Neural progenitor cell (in vitro differentiated cells): ENCODE measurements around the gene TRMT61A.

Experiments used
- EZH2 ChIP-seq: fragments of 200-600 bp; sonication (generic); IDR thresholded peaks from 2 replicates; pipeline ENCODE4 v1.6.1; 2017; ENCODE audit warnings: antibody characterized with exemption, mild to moderate bottlenecking, moderate library complexity
- EZH2phosphoT487 ChIP-seq: fragments of 200-600 bp; sonication (generic); IDR thresholded peaks from 2 replicates; pipeline ENCODE4 v1.6.1; 2017; ENCODE audit warnings: antibody characterized with exemption
- TF ChIP-seq, protein P1 (sequence below): fragments of 200-600 bp; sonication (generic); IDR thresholded peaks from 2 replicates; pipeline ENCODE4 v1.5.1; 2017; ENCODE audit warnings: antibody characterized with exemption, mild to moderate bottlenecking

DNA sequence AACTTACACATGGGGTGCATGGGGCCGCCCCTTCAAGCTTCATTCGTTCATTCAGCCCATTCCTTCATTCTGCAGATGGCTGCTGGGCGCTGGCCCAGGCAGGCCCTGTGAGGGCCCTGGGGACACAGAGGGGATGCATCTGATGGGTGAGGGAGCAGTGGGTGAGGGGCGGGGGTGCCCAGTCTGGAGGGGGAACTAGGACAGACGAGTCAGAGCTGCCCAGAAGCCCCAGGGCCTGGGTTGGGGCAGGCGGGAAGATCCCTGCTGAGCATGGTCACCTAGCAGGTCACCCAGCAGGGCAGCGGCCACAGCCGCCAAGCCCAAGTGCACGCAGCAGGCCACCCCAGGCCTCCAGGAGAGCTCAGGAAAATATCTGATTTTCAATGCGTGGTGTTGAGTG, 14.1 kb downstream of the TRMT61A start:
- no peak for TF ChIP-seq EZH2
- TF ChIP-seq, protein P1, sequence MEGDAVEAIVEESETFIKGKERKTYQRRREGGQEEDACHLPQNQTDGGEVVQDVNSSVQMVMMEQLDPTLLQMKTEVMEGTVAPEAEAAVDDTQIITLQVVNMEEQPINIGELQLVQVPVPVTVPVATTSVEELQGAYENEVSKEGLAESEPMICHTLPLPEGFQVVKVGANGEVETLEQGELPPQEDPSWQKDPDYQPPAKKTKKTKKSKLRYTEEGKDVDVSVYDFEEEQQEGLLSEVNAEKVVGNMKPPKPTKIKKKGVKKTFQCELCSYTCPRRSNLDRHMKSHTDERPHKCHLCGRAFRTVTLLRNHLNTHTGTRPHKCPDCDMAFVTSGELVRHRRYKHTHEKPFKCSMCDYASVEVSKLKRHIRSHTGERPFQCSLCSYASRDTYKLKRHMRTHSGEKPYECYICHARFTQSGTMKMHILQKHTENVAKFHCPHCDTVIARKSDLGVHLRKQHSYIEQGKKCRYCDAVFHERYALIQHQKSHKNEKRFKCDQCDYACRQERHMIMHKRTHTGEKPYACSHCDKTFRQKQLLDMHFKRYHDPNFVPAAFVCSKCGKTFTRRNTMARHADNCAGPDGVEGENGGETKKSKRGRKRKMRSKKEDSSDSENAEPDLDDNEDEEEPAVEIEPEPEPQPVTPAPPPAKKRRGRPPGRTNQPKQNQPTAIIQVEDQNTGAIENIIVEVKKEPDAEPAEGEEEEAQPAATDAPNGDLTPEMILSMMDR, result no peak
- TF ChIP-seq EZH2phosphoT487, result no peak
